GM19455 (cell line): ENCODE results near the gene MAP3K19.
"Not testable (repeated sequence)": the region's sequence is repeated elsewhere in the genome, so short reads cannot be mapped to it uniquely, and the experiment has no call there.

Experiments
- ATAC-seq: cut with Tn5 transposase; IDR thresholded peaks from one replicate; pipeline ENCODE4 v1.9.1; 2021; ENCODE audit not compliant: unreplicated experiment

MAP3K19 gene

GRCh38 chr2:135047300-135047699, at the start of gene MAP3K19:
MAP3K19 (minus strand) TSS chr2:135047447; CDS start chr2:135024647, 22,800 bp downstream.
- no peak for ATAC-seq

- no peak for ATAC-seq
These were observed 49.6 kb upstream of the MAP3K19 start for GRCh38 chr2:135096665-135097446.

- no peak for ATAC-seq
These were observed 48.3 kb upstream of the MAP3K19 start for GRCh38 chr2:135095591-135095990.

GRCh38 chr2:135094508-135094907, 47.3 kb upstream of the MAP3K19 start:
- ATAC-seq: no peak

GRCh38 chr2:135093670-135094330, 46.6 kb upstream of the MAP3K19 start:
- no peak for ATAC-seq

- ATAC-seq: no peak
These were observed 45.9 kb upstream of the MAP3K19 start for GRCh38 chr2:135093193-135093592.

- ATAC-seq: no peak
These were observed 44.4 kb upstream of the MAP3K19 start for GRCh38 chr2:135091681-135092080.

GRCh38 chr2:135089597-135089996, 42.4 kb upstream of the MAP3K19 start:
- not testable (repeated sequence) for ATAC-seq

- no peak for ATAC-seq
These were observed 39.0 kb upstream of the MAP3K19 start for GRCh38 chr2:135086222-135086621.

- ATAC-seq: no peak
These were observed 31.2 kb upstream of the MAP3K19 start for GRCh38 chr2:135078417-135078816.

- ATAC-seq: no peak
These were observed 29.3 kb upstream of the MAP3K19 start for GRCh38 chr2:135076556-135076955.

- ATAC-seq: no peak
These were observed 27.0 kb upstream of the MAP3K19 start for GRCh38 chr2:135074216-135074615.

GRCh38 chr2:135072125-135072997, 25.1 kb upstream of the MAP3K19 start:
- no peak for ATAC-seq

GRCh38 chr2:135066710-135067109, 19.5 kb upstream of the MAP3K19 start:
- no peak for ATAC-seq

GRCh38 chr2:135064149-135064548, 16.9 kb upstream of the MAP3K19 start:
- ATAC-seq: no peak

- no peak for ATAC-seq
These were observed 16.0 kb upstream of the MAP3K19 start for GRCh38 chr2:135063210-135063609.

- ATAC-seq: no peak
These were observed 12.3 kb upstream of the MAP3K19 start for GRCh38 chr2:135059577-135059976.

- ATAC-seq: no peak
These were observed 9.5 kb upstream of the MAP3K19 start for GRCh38 chr2:135056790-135057189.

GRCh38 chr2:135055182-135055786, 8.0 kb upstream of the MAP3K19 start:
- ATAC-seq: no peak

GRCh38 chr2:135052997-135053474, 5.8 kb upstream of the MAP3K19 start:
- peak; percentile 41 for ATAC-seq
